AG09319 (cell line): ENCODE data around the gene SLC16A9.
"Not testable (repeated sequence)": the region's sequence is repeated elsewhere in the genome, so short reads cannot be mapped to it uniquely, and the experiment has no call there.

Experiments
- DNase-seq: peaks from one replicate; pipeline ENCODE4 v3.0.0-alpha.2; 2010; ENCODE audit warnings: low read depth; ENCODE audit errors: extremely low read depth
- CTCF ChIP-seq: IDR thresholded peaks from 2 replicates; pipeline ENCODE4 v1.5.1; 2011; ENCODE audit warnings: low read depth, mild to moderate bottlenecking, inconsistent platforms, low read length, moderate library complexity

SLC16A9 gene

DNA sequence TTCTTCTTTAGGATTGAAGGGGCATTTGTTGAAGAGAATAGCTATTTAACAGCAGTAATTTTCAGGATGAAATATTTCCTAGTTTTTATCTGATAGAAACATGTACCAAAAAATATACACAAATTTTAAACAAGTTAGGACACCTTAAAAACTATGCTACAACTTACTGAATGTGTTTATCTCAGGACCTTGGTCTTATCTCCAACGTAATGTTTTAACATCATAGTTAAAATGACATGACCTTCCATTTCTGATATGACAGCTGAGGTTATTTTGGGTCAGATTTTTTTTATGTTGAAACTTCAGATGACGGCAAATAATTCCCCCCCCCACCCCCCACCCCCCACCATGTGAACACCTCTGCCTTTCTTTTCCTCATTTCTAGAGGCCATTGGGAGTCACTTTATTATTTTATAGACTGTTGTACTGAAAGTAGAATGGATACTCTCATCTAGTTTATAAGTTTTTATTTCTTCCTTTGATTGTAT, 35.6 kb upstream of the SLC16A9 start:
- no peak for DNase-seq
- TF ChIP-seq CTCF = no peak

- not testable (repeated sequence) for DNase-seq
These were observed 35.1 kb upstream of the SLC16A9 start for GRCh38 chr10:59744762-59745161.

DNA sequence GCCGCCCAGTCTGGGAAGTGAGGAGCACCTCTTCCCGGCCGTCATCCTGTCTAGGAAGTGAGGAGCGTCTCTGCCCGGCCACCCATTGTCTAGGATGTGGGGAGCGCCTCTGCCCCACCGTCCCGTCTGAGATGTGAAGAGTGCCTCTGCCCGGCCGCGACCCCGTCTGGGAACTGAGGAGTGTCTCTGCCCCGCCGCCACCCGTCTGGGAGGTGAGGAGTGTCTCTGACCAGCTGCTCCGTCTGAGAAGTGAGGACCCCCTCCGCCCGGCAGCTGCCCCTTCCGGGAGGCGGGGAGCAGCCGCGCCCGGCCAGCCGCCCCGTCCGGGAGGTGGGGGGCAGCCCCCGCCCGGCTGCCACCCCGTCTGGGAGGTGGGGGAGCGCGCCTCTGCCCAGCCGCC, 34.5 kb upstream of the SLC16A9 start:
- not testable (repeated sequence) for DNase-seq

- no peak for DNase-seq
- no peak for TF ChIP-seq CTCF
These were observed 31.9 kb upstream of the SLC16A9 start for GRCh38 chr10:59741583-59741982.

GRCh38 chr10:59741048-59741447, 31.4 kb upstream of the SLC16A9 start:
- TF ChIP-seq CTCF = no peak
- no peak for DNase-seq

DNA sequence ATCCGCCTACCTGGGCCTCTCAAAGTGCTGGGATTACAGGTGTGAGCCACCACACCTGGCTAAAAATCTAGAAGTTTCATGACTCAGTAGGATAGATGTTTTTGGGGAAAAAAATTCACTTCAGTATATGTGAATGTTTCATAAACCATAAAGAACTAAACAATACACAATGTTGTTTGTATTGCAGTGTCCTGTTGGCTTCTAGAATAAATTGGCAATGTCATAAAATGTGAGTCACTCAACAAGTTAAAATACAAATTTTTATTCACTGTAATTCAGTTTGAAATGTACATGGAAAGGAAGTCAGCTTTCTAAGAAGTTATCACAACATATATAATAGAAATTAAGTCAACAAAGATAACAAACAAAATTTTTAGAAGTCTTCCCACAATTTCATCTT, 27.1 kb upstream of the SLC16A9 start:
- TF ChIP-seq CTCF = no peak
- DNase-seq = no peak

DNA sequence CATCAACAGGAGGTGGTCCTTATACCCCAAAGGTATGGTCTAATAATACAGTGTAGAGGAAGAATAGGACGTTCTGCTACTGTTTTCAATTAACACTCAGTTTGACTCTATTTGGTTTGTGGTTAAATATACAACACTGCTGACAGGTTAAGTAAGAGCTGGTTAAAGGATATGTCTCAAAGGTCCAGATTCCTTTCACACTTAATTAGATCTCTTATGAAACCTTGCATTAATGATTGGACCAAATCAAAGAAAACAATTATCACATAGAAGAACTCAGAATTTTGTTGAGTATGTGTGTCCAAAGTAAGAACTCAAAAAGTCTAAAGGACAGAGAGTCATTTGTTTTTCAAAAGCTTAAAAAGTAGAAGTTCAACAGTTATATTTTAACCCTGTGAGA, 25.6 kb upstream of the SLC16A9 start:
- no peak for DNase-seq
- no peak for TF ChIP-seq CTCF

- DNase-seq = no peak
- no peak for TF ChIP-seq CTCF
These were observed 24.4 kb upstream of the SLC16A9 start for GRCh38 chr10:59734014-59734462.

- DNase-seq = not testable (repeated sequence)
These were observed 23.8 kb upstream of the SLC16A9 start for GRCh38 chr10:59733321-59734013.

DNA sequence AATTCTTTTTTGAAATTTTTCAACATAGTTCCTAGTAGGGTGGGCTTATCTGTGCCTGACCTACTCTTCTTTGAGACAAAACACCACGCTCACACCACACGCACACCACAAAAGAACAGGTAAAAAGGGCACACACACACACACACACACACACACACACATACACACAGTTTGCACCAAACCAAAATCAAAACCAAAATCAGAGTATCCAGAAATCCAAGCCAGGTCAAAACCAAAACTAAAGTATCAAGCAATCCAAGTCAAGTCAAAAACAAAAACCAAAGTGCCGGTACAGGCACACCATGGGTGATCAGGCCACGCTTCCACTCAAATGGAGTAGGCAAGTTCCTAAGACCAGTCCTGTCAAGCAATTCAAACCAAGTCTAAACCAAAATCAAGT, 23.2 kb upstream of the SLC16A9 start:
- not testable (repeated sequence) for DNase-seq

DNA sequence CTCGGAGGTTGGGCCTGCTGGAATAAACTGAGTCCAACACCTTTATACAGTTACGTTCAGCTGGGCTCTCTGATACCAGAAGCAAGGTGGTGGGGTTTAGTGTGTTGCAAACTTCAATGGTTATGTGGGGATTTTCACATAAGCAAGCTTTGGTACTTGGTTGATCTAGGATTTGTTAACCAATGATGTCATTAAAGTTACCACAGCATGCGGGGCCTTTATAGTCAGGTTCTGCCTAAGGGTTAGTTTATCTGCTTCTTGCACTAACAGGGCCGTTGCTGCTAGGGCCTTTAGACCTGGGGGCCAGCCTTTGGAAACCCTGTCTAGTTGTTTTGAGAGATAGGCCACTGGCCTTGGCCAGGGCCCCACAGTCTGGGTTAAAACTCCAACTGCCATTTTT, 19.5 kb upstream of the SLC16A9 start:
- not testable (repeated sequence) for DNase-seq
